Urothelium cell line (cell line): ENCODE data around the gene SBK3.
"Not testable (repeated sequence)": the region's sequence is repeated elsewhere in the genome, so short reads cannot be mapped to it uniquely, and the experiment has no call there.

Experiments used
- DNase-seq: peaks from one replicate; pipeline ENCODE4 v3.0.0; 2011; ENCODE audit warnings: low spot score, mixed read lengths
- FAIRE-seq: peaks from 2 replicates; lab custom pipeline; 2011; peaks lifted over from hg19 to GRCh38; lab: Jason Lieb, UNC

Gene SBK3

GRCh38 chr19:55543567-55543966 lies 1.8 kb downstream of the SBK3 start:
- no peak for FAIRE-seq
- no peak for DNase-seq

- DNase-seq (no peak), FAIRE-seq (no peak)
Observed at GRCh38 chr19:55542292-55542855, 3.0 kb downstream of the SBK3 start.

GRCh38 chr19:55541091-55541490 lies 4.3 kb downstream of the SBK3 start:
- FAIRE-seq (no peak), DNase-seq (no peak)

GRCh38 chr19:55540619-55541018 lies 4.7 kb downstream of the SBK3 start:
- no peak for DNase-seq
- no peak for FAIRE-seq

GRCh38 chr19:55539090-55539984 lies 6.0 kb downstream of the SBK3 start:
- DNase-seq, result no peak
- no peak for FAIRE-seq

GRCh38 chr19:55538132-55538531 lies 7.2 kb downstream of the SBK3 start:
- DNase-seq (no peak), FAIRE-seq (no peak)

GRCh38 chr19:55537741-55538111 lies 7.6 kb downstream of the SBK3 start:
- DNase-seq, result peak; percentile 86
- FAIRE-seq, result no peak

- DNase-seq (no peak), FAIRE-seq (no peak)
Observed at GRCh38 chr19:55536951-55537740, 8.2 kb downstream of the SBK3 start, which contains the start of gene SBK2. Gene SBK2, minus strand, starts transcription at chr19:55537133. Its CDS starts 839 bp downstream, at chr19:55536294.

GRCh38 chr19:55536366-55536765 lies 9.0 kb downstream of the SBK3 start:
- FAIRE-seq (no peak), DNase-seq (no peak)

GRCh38 chr19:55535965-55536350 lies 9.4 kb downstream of the SBK3 start:
- DNase-seq, result no peak
- FAIRE-seq, result no peak

- no peak for FAIRE-seq
- no peak for DNase-seq
Observed at GRCh38 chr19:55535173-55535964, 10.0 kb downstream of the SBK3 start.

GRCh38 chr19:55534280-55534679 lies 11.1 kb downstream of the SBK3 start:
- FAIRE-seq, result not testable (repeated sequence)

GRCh38 chr19:55530996-55531395 lies 14.3 kb downstream of the SBK3 start:
- no peak for FAIRE-seq
- no peak for DNase-seq

More at GRCh38 chr19:55534280-55534679, 11.1 kb downstream of the SBK3 start:
- not testable (repeated sequence) for DNase-seq

GRCh38 chr19:55529636-55530234 lies 15.6 kb downstream of the SBK3 start:
- FAIRE-seq, result no peak
- DNase-seq, result no peak

- FAIRE-seq (no peak), DNase-seq (no peak)
Observed at GRCh38 chr19:55528030-55528803, 17.1 kb downstream of the SBK3 start.

- DNase-seq, result no peak
- FAIRE-seq, result peak; percentile 98
Observed at GRCh38 chr19:55527197-55528029, 17.9 kb downstream of the SBK3 start.

GRCh38 chr19:55526216-55527196 lies 18.8 kb downstream of the SBK3 start:
- no peak for FAIRE-seq
- DNase-seq, result peak; percentile 53
